DOHH2 (cell line): ENCODE results near the gene CHCHD3.
A peak's percentile ranks its signal among the peaks of the same experiment; 100 is the strongest.

ENCODE experiments used
- H3F3A ChIP-seq: fragments of 200-600 bp; sonication (generic), shearing (Covaris generic); 2 replicates; pipeline ENCODE4 v1.6.0; 2016; ENCODE audit warnings: antibody characterized with exemption, mild to moderate bottlenecking; ENCODE audit not compliant: control insufficient read depth, insufficient read depth
- H3K27ac ChIP-seq: fragments of 200-600 bp; sonication (generic); 2 replicates; pipeline ENCODE4 v1.5.1; 2014; ENCODE audit warnings: low read depth, mild to moderate bottlenecking, low read length, moderate library complexity
- H3K27me3 ChIP-seq: fragments of 200-600 bp; sonication (generic); 2 replicates; pipeline ENCODE4 v1.6.1; 2014; ENCODE audit warnings: mild to moderate bottlenecking, low read length, mixed read lengths; ENCODE audit not compliant: control insufficient read depth
- H3K36me3 ChIP-seq: fragments of 200-600 bp; sonication (generic); 2 replicates; pipeline ENCODE4 v1.6.1; 2014; ENCODE audit warnings: mild to moderate bottlenecking, low read length, moderate library complexity, mixed read lengths; ENCODE audit not compliant: control insufficient read depth
- H3K4me1 ChIP-seq: fragments of 200-600 bp; sonication (generic); 2 replicates; pipeline ENCODE4 v1.6.1; 2014; ENCODE audit warnings: mild to moderate bottlenecking, low read length, mixed read lengths; ENCODE audit not compliant: control insufficient read depth
- H3K4me2 ChIP-seq: fragments of 200-600 bp; sonication (generic); 2 replicates; pipeline ENCODE4 v1.6.0; 2014; ENCODE audit warnings: mild to moderate bottlenecking, low read length, moderate library complexity
- H3K4me3 ChIP-seq: fragments of 200-600 bp; sonication (generic); 2 replicates; pipeline ENCODE4 v1.5.1; 2014; ENCODE audit warnings: mild to moderate bottlenecking, low read length, mixed read lengths
- H3K79me2 ChIP-seq: fragments of 200-600 bp; sonication (generic); 2 replicates; pipeline ENCODE4 v1.6.1; 2014; ENCODE audit warnings: mild to moderate bottlenecking, low read length, mixed read lengths; ENCODE audit not compliant: control insufficient read depth
- H3K9me2 ChIP-seq: fragments of 200-600 bp; sonication (generic); replicated peaks from 2 replicates; pipeline ENCODE4 v1.6.1; 2014; ENCODE audit warnings: mild to moderate bottlenecking, low read length, mixed read lengths; ENCODE audit not compliant: control insufficient read depth
- H3K9me3 ChIP-seq: fragments of 200-600 bp; sonication (generic); 2 replicates; pipeline ENCODE4 v1.6.1; 2014; ENCODE audit warnings: antibody characterized with exemption, low read length, mixed read lengths; ENCODE audit not compliant: control insufficient read depth, insufficient read depth
- H4K20me1 ChIP-seq: fragments of 200-600 bp; sonication (generic); 2 replicates; pipeline ENCODE4 v1.6.0; 2014; ENCODE audit warnings: low read depth, mild to moderate bottlenecking, antibody characterized with exemption, low read length, moderate library complexity; ENCODE audit not compliant: control insufficient read depth, insufficient read depth
- EZH2phosphoT487 ChIP-seq: fragments of 200-600 bp; sonication (generic); IDR thresholded peaks from 2 replicates; pipeline ENCODE4 v1.6.1; 2017; ENCODE audit warnings: borderline replicate concordance, mild to moderate bottlenecking, antibody characterized with exemption, low read length, moderate library complexity, mixed read lengths
- TF ChIP-seq, protein P1 (sequence below): fragments of 200-600 bp; sonication (generic); IDR thresholded peaks from one replicate; pipeline ENCODE4 v1.5.1; 2014; ENCODE audit warnings: antibody characterized with exemption, mild to moderate bottlenecking, low read depth, low read length; ENCODE audit not compliant: poor library complexity, severe bottlenecking

Gene CHCHD3

GRCh38 chr7:133060004-133060403 lies 21.9 kb downstream of the CHCHD3 start:
- Histone ChIP-seq H3K4me2 (peak overlapping the region; percentile 30), H3K4me1 (peaks cover 22% of the 10 kb centered on the region), H4K20me1 (0 out of 2 replicates have a peak, but pooled peaks cover 8% of the 10 kb centered on the region), H3F3A (no peaks in the 10 kb centered on the region), H3K79me2 (peaks cover 90% of the 10 kb centered on the region), H3K27ac (0 out of 2 replicates have a peak overlapping the region, but pooled peaks have one; percentile 1), H3K27me3 (no peaks in the 10 kb centered on the region), H3K9me3 (no peaks in the 10 kb centered on the region), H3K36me3 (peaks cover 37% of the 10 kb centered on the region), H3K4me3 (peak overlapping the region; percentile 11; the same call in 1 of the 2 replicates), H3K9me2 (no peaks in the 10 kb centered on the region)
- TF ChIP-seq, protein P1, sequence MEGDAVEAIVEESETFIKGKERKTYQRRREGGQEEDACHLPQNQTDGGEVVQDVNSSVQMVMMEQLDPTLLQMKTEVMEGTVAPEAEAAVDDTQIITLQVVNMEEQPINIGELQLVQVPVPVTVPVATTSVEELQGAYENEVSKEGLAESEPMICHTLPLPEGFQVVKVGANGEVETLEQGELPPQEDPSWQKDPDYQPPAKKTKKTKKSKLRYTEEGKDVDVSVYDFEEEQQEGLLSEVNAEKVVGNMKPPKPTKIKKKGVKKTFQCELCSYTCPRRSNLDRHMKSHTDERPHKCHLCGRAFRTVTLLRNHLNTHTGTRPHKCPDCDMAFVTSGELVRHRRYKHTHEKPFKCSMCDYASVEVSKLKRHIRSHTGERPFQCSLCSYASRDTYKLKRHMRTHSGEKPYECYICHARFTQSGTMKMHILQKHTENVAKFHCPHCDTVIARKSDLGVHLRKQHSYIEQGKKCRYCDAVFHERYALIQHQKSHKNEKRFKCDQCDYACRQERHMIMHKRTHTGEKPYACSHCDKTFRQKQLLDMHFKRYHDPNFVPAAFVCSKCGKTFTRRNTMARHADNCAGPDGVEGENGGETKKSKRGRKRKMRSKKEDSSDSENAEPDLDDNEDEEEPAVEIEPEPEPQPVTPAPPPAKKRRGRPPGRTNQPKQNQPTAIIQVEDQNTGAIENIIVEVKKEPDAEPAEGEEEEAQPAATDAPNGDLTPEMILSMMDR: no peak
- no peak for TF ChIP-seq EZH2phosphoT487

GRCh38 chr7:133059263-133059662 lies 22.6 kb downstream of the CHCHD3 start:
- no peaks in the 10 kb centered on the region for H3K27me3 ChIP-seq
- 0 out of 2 replicates have a peak, but pooled peaks cover 12% of the 10 kb centered on the region for H4K20me1 ChIP-seq
- no peak overlapping the region for H3K27ac ChIP-seq
- H3K4me2 ChIP-seq: no peak overlapping the region
- peaks cover 25% of the 10 kb centered on the region for H3K4me1 ChIP-seq
- no peak overlapping the region for H3K4me3 ChIP-seq
- TF ChIP-seq EZH2phosphoT487: no peak
- TF ChIP-seq, protein P1: no peak
- no peaks in the 10 kb centered on the region for H3K9me2 ChIP-seq
- no peaks in the 10 kb centered on the region for H3K9me3 ChIP-seq
- peaks cover 89% of the 10 kb centered on the region for H3K79me2 ChIP-seq
- no peaks in the 10 kb centered on the region for H3F3A ChIP-seq
- H3K36me3 ChIP-seq: peaks cover 35% of the 10 kb centered on the region

DNA sequence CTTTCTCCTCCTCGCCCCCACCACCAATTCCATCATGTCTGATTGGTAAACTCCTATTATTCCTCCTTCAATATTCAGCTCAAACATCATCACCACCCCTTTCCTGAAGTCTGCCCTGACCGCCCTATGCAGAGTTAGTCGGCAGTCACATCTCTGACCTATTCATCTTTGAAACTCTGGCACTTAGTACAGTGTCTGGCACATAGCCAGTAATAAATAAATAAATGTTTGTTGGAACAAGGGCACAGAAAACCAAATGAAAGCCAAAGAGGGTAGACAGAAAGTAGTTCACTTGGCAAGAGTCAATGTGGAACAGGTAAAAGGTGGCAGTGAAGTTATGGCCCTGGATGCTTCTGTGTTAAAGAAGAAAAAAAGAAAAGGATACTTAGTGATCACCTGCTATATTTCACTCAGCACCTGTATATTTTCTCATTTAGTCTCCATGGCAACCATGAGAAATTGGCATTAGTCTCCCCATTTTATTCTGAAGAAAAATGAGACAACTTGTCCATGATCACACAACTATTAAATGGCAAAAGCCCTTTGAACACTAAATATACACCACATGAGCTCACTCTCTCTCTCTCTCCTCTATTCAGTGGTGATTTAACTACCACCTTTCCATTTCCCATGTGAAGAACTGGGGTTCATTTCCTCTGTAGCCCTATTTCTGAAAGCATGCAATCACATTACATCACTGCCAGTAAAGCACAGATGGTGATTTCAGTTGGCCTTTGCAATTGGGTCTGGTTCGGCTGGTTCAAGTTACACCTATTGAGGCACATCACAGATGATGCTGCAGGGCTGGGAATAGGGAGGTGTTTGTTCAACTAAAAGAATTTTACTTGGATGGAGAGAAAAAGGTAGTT lies 25.3 kb downstream of the CHCHD3 start:
- no peaks in the 10 kb centered on the region for H3K9me2 ChIP-seq
- H3F3A ChIP-seq: no peaks in the 10 kb centered on the region
- TF ChIP-seq, protein P1: no peak
- no peaks in the 10 kb centered on the region for H3K27me3 ChIP-seq
- no peak overlapping the region for H3K27ac ChIP-seq
- peaks cover 89% of the 10 kb centered on the region for H3K79me2 ChIP-seq
- H4K20me1 ChIP-seq: peaks cover 22% of the 10 kb centered on the region; the same call in 1 of the 2 replicates
- H3K36me3 ChIP-seq: peaks cover 27% of the 10 kb centered on the region
- H3K4me2 ChIP-seq: no peak overlapping the region
- H3K9me3 ChIP-seq: no peaks in the 10 kb centered on the region
- no peak overlapping the region for H3K4me3 ChIP-seq
- peaks cover 28% of the 10 kb centered on the region for H3K4me1 ChIP-seq
